A673 (cell line): ENCODE results near the gene EMC1. TPM values are rescaled to one million over a fixed set of nuclear protein-coding genes. Genes with fewer than 3 reads are reported as not detected.
"Not testable (repeated sequence)": the region's sequence is repeated elsewhere in the genome, so short reads cannot be mapped to it uniquely, and the experiment has no call there.

ENCODE experiments used
- BruUV-seq: library from RNA; stranded (reverse); fragments of 400-500 nt; replicated peaks from 2 replicates; lab custom pipeline; 2021; lab: Mats Ljungman, UMichigan
- CTCF ChIA-PET: fragments of 300-600 bp; sonication (Branson Sonifier 250); formaldehyde crosslinking; loops from one replicate; lab custom pipeline; 2022; ENCODE audit warnings: antibody characterized with exemption; lab: Charles Lee
- POLR2A ChIA-PET: fragments of 300-600 bp; sonication (Branson Sonifier 250); formaldehyde crosslinking; loops from one replicate; lab custom pipeline; 2022; ENCODE audit warnings: antibody characterized with exemption; ENCODE audit not compliant: low non-redundant PET; lab: Charles Lee
- DNase-seq: peaks from one replicate; pipeline ENCODE4 v3.0.0-alpha.2; 2015; ENCODE audit warnings: low spot score
- H3K27ac ChIP-seq: fragments of 200-600 bp; sonication (generic); 2 replicates; pipeline ENCODE4 v1.5.1; 2016; ENCODE audit warnings: mixed run types, low read depth, mild to moderate bottlenecking, mixed read lengths, antibody characterized with exemption, low read length; ENCODE audit not compliant: poor library complexity, severe bottlenecking
- H3K27me3 ChIP-seq: fragments of 200-600 bp; sonication (generic); replicated peaks from 2 replicates; pipeline ENCODE4 v1.6.1; 2017; ENCODE audit warnings: mixed run types, low read depth, mild to moderate bottlenecking, mixed read lengths, antibody characterized with exemption, low read length; ENCODE audit not compliant: insufficient read depth, poor library complexity
- H3K36me3 ChIP-seq: fragments of 200-600 bp; sonication (generic); 2 replicates; pipeline ENCODE4 v1.6.1; 2016; ENCODE audit warnings: mixed run types, mild to moderate bottlenecking, mixed read lengths, antibody characterized with exemption, low read length; ENCODE audit not compliant: insufficient read depth, poor library complexity, severe bottlenecking
- H3K4me1 ChIP-seq: fragments of 200-600 bp; sonication (generic); 2 replicates; pipeline ENCODE4 v1.6.1; 2017; ENCODE audit warnings: mixed run types, mild to moderate bottlenecking, mixed read lengths, antibody characterized with exemption, low read length; ENCODE audit not compliant: insufficient read depth, poor library complexity, severe bottlenecking
- H3K4me3 ChIP-seq: fragments of 200-600 bp; sonication (generic); 2 replicates; pipeline ENCODE4 v1.5.1; 2016; ENCODE audit warnings: low read depth, mixed run types, mild to moderate bottlenecking, mixed read lengths, low read length; ENCODE audit not compliant: poor library complexity, severe bottlenecking
- H3K9me3 ChIP-seq: fragments of 200-600 bp; sonication (generic); 2 replicates; pipeline ENCODE4 v1.6.1; 2016; ENCODE audit warnings: mixed run types, low read depth, mild to moderate bottlenecking, mixed read lengths, antibody characterized with exemption, low read length; ENCODE audit not compliant: poor library complexity, severe bottlenecking
- CTCF ChIP-seq: fragments of 300-800, 200-600 bp; sonication (generic); conservative IDR thresholded peaks from 2 replicates; pipeline ENCODE4 v1.5.1; 2017; ENCODE audit warnings: low read depth, mild to moderate bottlenecking, antibody characterized with exemption, low read length, moderate library complexity, mixed read lengths
- EZH2 ChIP-seq: fragments of 200-600 bp; sonication (generic); IDR thresholded peaks from 2 replicates; pipeline ENCODE4 v1.6.1; 2017; ENCODE audit warnings: borderline replicate concordance, low read depth, mild to moderate bottlenecking, mixed read lengths, antibody characterized with exemption, low read length; ENCODE audit not compliant: poor library complexity, severe bottlenecking
- intact Hi-C: fragments of 100-400 bp; cut with micrococcal nuclease; formaldehyde crosslinking; loops from one replicate; pipeline ENCODE4 v1.10.0; 2022; ENCODE audit not compliant: unreplicated experiment
- total RNA-seq: library from RNA; stranded (reverse); gene quantifications from 2 replicates; pipeline ENCODE4 v1.2.3, GENCODE V29; 2021

The EMC1 gene
- total RNA-seq, 1 experiment from 2014 or later = 84.3 TPM

DNA sequence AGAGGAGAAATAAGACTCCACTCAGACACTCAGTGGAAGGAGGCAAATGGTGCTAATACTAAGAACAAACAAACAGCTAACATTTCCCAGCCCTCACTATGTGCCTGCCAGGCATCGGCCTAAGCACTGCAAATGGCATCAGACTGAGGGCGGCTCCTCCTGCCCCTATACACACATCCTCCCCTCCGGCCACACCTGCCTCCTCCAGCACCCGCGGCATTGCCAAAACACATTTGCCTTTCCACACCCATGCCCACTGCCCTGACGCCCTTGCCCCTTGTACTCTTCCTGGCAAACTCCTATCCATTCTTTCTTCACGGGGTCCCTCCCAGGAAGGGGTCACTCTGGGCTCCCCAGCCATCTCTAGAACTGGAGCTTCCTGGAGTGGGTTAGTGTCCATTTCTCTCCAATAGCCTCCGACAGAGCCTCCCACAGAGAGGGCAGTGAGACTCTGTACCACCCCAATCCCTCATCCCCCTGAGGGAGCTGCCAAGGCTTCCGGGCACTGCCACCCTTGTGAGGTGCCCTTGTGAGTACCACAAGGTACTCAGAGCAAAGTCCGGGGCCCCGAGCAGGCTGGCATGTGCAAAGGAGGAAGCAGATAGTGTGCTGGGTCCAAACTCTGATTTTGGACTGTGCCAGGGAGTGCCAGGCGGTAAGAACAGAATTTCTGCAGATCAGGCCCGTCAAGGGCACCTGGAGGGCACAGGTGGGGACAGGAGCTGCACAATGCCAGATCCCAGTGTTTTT, 36.3 kb upstream of the EMC1 start:
- TF ChIP-seq EZH2 (no peak), CTCF (no peak)
- no peaks in the 10 kb centered on the region for H3K4me1 ChIP-seq
- H3K4me3 ChIP-seq = no peak overlapping the region
- ChIA-PET CTCF (no interaction called here), POLR2A (no interaction called here)
- no peak overlapping the region for H3K27ac ChIP-seq
- intact Hi-C loops = no loop called here
- no peaks in the 10 kb centered on the region for H3K36me3 ChIP-seq
- peaks cover 1% of the 10 kb centered on the region for H3K9me3 ChIP-seq
- BruUV-seq = no TSS peak
- no peaks in the 10 kb centered on the region for H3K27me3 ChIP-seq
- DNase-seq = no peak

GRCh38 chr1:19285807-19286206, 34.5 kb upstream of the EMC1 start:
- BruUV-seq, intact Hi-C loops, H3K9me3 ChIP-seq, POLR2A ChIA-PET, H3K27me3 ChIP-seq, H3K27ac ChIP-seq, H3K4me3 ChIP-seq, H3K4me1 ChIP-seq, H3K36me3 ChIP-seq, CTCF ChIA-PET, DNase-seq: not testable (repeated sequence)

- H3K36me3 ChIP-seq, BruUV-seq, H3K27me3 ChIP-seq, intact Hi-C loops, DNase-seq, CTCF ChIA-PET, H3K9me3 ChIP-seq, POLR2A ChIA-PET, H3K4me3 ChIP-seq, H3K27ac ChIP-seq, H3K4me1 ChIP-seq: not testable (repeated sequence)
Observed at GRCh38 chr1:19285366-19285765, 34.0 kb upstream of the EMC1 start.

- no peaks in the 10 kb centered on the region for H3K27me3 ChIP-seq
- H3K9me3 ChIP-seq = no peaks in the 10 kb centered on the region
- H3K4me3 ChIP-seq = no peak overlapping the region
- H3K4me1 ChIP-seq = no peaks in the 10 kb centered on the region
- intact Hi-C loops = no loop called here
- no peak overlapping the region for H3K27ac ChIP-seq
- CTCF ChIA-PET = no interaction called here
- no peak for DNase-seq
- no peak for TF ChIP-seq EZH2
- no peak for TF ChIP-seq CTCF
- BruUV-seq = no TSS peak
- H3K36me3 ChIP-seq = no peaks in the 10 kb centered on the region
- POLR2A ChIA-PET = no interaction called here
Observed at GRCh38 chr1:19284881-19285280, 33.6 kb upstream of the EMC1 start.
